ENCODE measurements around the gene MEGF6. TPM values are rescaled to one million over a fixed set of nuclear protein-coding genes. Genes with fewer than 3 reads are reported as not detected.

The MEGF6 gene
- total and polyA plus RNA-seq, 8 donors, result 40.6 to 108 (median 51.5) TPM

- H3K36me3 ChIP-seq, result no peaks in the 10 kb centered on the region
- H3K9me3 ChIP-seq, result no peaks in the 10 kb centered on the region
- H3K27ac ChIP-seq, result no peak overlapping the region
- DNase-seq (no peak), ATAC-seq (no peak)
- peaks cover 12 to 42% of the 10 kb centered on the region in 2 donors for H3K4me1 ChIP-seq
- TF ChIP-seq CTCF (IDR thresholded peaks at IDR 0.05), result no peak
- no peak overlapping the region for H3K4me3 ChIP-seq
- intact Hi-C loops (cut with DNase I), result no loop called here
- H3K27me3 ChIP-seq, result peaks cover 0 to 30% of the 10 kb centered on the region in 2 donors
These were observed 4.3 kb downstream of the MEGF6 start for GRCh38 chr1:3606779-3607702.

GRCh38 chr1:3604997-3605823, 6.1 kb downstream of the MEGF6 start:
- intact Hi-C loops (cut with DNase I), result no loop called here
- Histone ChIP-seq H3K4me3 (no peak overlapping the region), H3K27me3 (peaks cover 0 to 12% of the 10 kb centered on the region in 2 donors), H3K36me3 (no peaks in the 10 kb centered on the region), H3K4me1 (peaks cover 0 to 25% of the 10 kb centered on the region in 2 donors), H3K9me3 (no peaks in the 10 kb centered on the region), H3K27ac (no peak overlapping the region)
- DNase-seq, result no peak
- no peak for TF ChIP-seq CTCF (IDR thresholded peaks at IDR 0.05)
- no peak for ATAC-seq

DNA sequence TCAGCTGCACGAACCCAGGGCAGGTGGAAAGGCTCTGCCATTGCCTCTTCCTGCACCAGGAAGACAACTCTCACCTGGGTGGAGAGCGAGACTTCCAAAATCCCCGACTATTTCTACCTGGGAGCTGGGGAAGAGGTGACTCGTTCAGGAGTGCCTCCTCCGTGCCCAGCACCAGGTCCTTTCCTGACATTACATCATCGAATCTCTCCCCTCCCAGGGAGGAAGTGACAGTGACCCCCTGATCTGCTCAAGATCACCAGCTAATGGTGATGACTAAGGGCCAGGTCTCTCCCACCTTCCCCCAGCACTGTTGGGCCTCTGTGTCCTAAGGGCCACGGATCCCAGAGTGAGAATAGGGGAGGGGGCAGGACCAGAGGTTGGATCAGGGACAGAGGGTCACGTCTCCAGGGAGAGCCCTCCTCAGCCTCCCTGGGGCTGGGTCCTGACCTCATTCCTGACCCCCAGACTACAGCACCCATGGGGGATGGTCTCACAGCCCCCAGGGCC, 6.8 kb downstream of the MEGF6 start:
- TF ChIP-seq CTCF (IDR thresholded peaks at IDR 0.05), result no peak
- no peaks in the 10 kb centered on the region for H3K36me3 ChIP-seq
- intact Hi-C loops (cut with DNase I), result no loop called here
- DNase-seq (no peak), ATAC-seq (no peak)
- H3K9me3 ChIP-seq, result no peaks in the 10 kb centered on the region
- no peak overlapping the region for H3K4me3 ChIP-seq
- no peak overlapping the region for H3K27ac ChIP-seq
- H3K4me1 ChIP-seq, result peaks cover 2 to 22% of the 10 kb centered on the region in 2 donors
- H3K27me3 ChIP-seq, result peaks cover 0 to 5% of the 10 kb centered on the region in 2 donors

GRCh38 chr1:3603571-3604467, 7.5 kb downstream of the MEGF6 start:
- peak in 1 of 4 donors; percentile 69 for DNase-seq
- Histone ChIP-seq H3K4me1 (peaks cover 9 to 22% of the 10 kb centered on the region in 2 donors), H3K27me3 (no peaks in the 10 kb centered on the region), H3K36me3 (no peaks in the 10 kb centered on the region), H3K4me3 (no peak overlapping the region), H3K9me3 (no peaks in the 10 kb centered on the region), H3K27ac (no peak overlapping the region)
- ATAC-seq, result no peak
- TF ChIP-seq CTCF (IDR thresholded peaks at IDR 0.05), result no peak
- intact Hi-C loops (cut with DNase I), result no loop called here

All from left lung (tissue), 10 donors.